ENCODE measurements around the gene CCT4. TPM values are rescaled to one million over a fixed set of nuclear protein-coding genes. Genes with fewer than 3 reads are reported as not detected.
"Not testable (repeated sequence)": the region's sequence is repeated elsewhere in the genome, so short reads cannot be mapped to it uniquely, and the experiment has no call there.

Gene CCT4
- total RNA-seq, 2 donors from 2014 or later = 33.3 to 67.5 TPM

DNA sequence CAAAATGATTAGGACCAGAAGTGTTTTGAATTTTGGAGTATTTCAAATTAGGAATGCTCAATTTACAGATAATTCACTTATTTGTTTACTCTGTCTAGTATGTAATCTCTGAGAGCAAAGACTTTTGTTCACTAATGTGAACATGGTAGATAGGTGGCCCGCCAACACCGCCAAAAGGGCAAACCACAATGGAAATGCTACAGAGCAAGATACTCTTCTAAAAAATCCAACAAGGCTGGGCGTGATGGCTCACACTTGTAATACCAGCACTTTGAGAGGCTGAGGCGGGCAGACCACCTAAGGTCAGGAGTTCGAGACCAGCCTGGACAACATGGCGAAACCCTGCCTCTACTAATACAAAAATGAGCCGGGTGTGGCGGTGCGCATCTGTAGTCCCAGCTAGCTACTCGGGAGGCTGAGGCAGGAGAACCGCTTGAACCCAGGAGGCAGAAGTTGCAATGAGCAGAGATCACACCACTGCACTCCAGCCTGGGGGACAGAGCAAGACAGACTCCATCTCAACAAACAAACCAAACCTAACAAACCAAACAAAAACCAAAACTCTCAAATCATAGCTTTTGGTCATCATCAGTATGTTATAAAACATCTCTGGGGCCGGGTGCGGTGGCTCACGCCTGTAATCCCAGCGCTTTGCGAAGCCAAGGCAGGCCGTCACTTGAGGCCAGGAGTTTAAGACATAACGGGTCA lies 2.4 kb downstream of the CCT4 start:
- no peaks in the 10 kb centered on the region for H3K27me3 ChIP-seq
- no peak overlapping the region for H3K4me3 ChIP-seq
- H3K9me3 ChIP-seq = no peaks in the 10 kb centered on the region
- no peak for ATAC-seq
- intact Hi-C loops (cut with DNase I) = no loop called here
- H3K36me3 ChIP-seq (replicated peaks in 1 of 2; ENCODE audit: insufficient read depth in 1 of 2, low read depth in 2 of 2) = peaks cover 6 to 17% of the 10 kb centered on the region in 2 donors
- 85 to 89% methylated on average over 18 of the region's 18 CpGs for WGBS, 2 donors
- H3K27ac ChIP-seq = no peak overlapping the region
- peaks cover 26% of the 10 kb centered on the region for H3K4me1 ChIP-seq
- DNase-seq = no peak
- TF ChIP-seq, protein P1, sequence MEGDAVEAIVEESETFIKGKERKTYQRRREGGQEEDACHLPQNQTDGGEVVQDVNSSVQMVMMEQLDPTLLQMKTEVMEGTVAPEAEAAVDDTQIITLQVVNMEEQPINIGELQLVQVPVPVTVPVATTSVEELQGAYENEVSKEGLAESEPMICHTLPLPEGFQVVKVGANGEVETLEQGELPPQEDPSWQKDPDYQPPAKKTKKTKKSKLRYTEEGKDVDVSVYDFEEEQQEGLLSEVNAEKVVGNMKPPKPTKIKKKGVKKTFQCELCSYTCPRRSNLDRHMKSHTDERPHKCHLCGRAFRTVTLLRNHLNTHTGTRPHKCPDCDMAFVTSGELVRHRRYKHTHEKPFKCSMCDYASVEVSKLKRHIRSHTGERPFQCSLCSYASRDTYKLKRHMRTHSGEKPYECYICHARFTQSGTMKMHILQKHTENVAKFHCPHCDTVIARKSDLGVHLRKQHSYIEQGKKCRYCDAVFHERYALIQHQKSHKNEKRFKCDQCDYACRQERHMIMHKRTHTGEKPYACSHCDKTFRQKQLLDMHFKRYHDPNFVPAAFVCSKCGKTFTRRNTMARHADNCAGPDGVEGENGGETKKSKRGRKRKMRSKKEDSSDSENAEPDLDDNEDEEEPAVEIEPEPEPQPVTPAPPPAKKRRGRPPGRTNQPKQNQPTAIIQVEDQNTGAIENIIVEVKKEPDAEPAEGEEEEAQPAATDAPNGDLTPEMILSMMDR (IDR thresholded peaks at IDR 0.05) = no peak
- TF ChIP-seq POLR2A (IDR thresholded peaks at IDR 0.05) = no peak

- ATAC-seq = no peak
- H3K27me3 ChIP-seq = no peaks in the 10 kb centered on the region
- H3K36me3 ChIP-seq (replicated peaks in 1 of 2; ENCODE audit: insufficient read depth in 1 of 2, low read depth in 2 of 2) = peaks cover 7 to 40% of the 10 kb centered on the region in 2 donors
- WGBS, 2 donors = 80 to 83% methylated on average over 5 of the region's 5 CpGs
- H3K27ac ChIP-seq = no peak overlapping the region
- H3K4me1 ChIP-seq = peaks cover 19% of the 10 kb centered on the region
- H3K4me3 ChIP-seq = no peak overlapping the region
- TF ChIP-seq, protein P1 (IDR thresholded peaks at IDR 0.05) = no peak
- TF ChIP-seq POLR2A (IDR thresholded peaks at IDR 0.05) = no peak
- intact Hi-C loops (cut with DNase I) = no loop called here
- H3K9me3 ChIP-seq = no peaks in the 10 kb centered on the region
- no peak for DNase-seq
Observed at GRCh38 chr2:61882850-61883249, 5.6 kb downstream of the CCT4 start.

DNA sequence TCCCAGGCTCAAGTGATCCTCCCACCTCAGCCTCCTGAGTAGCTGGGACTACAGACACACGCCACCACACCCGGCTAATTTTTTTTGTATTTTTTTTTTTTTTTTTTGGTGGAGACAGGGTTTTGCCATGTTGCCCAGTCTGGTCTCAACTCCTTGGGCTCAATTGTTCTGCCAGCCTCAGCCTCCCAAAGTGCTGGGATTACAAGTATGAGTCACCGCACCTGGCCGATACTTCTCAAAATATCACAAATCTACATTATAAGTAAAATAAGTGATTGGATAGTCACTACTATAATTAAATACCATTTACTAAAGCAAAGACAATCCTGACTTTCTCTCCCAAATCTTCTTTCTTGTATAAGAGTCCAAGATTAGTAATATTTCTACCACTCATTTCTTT lies 9.1 kb downstream of the CCT4 start:
- intact Hi-C loops (cut with DNase I) = loop anchor here (10.0 kb wide), 1 partner anchor 385 kb away; no protein-coding TSS in a partner anchor
- DNase-seq, ATAC-seq, H3K9me3 ChIP-seq, H3K27ac ChIP-seq, H3K4me1 ChIP-seq, H3K4me3 ChIP-seq, H3K27me3 ChIP-seq: not testable (repeated sequence)
- 89 to 99% methylated on average over 4 of the region's 4 CpGs for WGBS, 2 donors
- peaks cover 21 to 53% of the 10 kb centered on the region in 2 donors for H3K36me3 ChIP-seq (replicated peaks in 1 of 2; ENCODE audit: insufficient read depth in 1 of 2, low read depth in 2 of 2)

- DNase-seq (no peak), ATAC-seq (no peak)
- Histone ChIP-seq H3K9me3 (no peaks in the 10 kb centered on the region), H3K27me3 (no peaks in the 10 kb centered on the region), H3K4me3 (no peak overlapping the region), H3K36me3 (replicated peaks in 1 of 2; ENCODE audit: insufficient read depth in 1 of 2, low read depth in 2 of 2) (peaks cover 21 to 52% of the 10 kb centered on the region in 2 donors), H3K27ac (no peak overlapping the region), H3K4me1 (no peaks in the 10 kb centered on the region)
- 91 to 98% methylated on average over 3 of the region's 3 CpGs for WGBS, 2 donors
- TF ChIP-seq POLR2A (IDR thresholded peaks at IDR 0.05) = no peak
- TF ChIP-seq, protein P1 (IDR thresholded peaks at IDR 0.05) = no peak
- intact Hi-C loops (cut with DNase I) = loop anchor here (10.0 kb wide), 1 partner anchor 384 kb away; no protein-coding TSS in a partner anchor
Observed at GRCh38 chr2:61878761-61879160, 9.7 kb downstream of the CCT4 start.

DNA sequence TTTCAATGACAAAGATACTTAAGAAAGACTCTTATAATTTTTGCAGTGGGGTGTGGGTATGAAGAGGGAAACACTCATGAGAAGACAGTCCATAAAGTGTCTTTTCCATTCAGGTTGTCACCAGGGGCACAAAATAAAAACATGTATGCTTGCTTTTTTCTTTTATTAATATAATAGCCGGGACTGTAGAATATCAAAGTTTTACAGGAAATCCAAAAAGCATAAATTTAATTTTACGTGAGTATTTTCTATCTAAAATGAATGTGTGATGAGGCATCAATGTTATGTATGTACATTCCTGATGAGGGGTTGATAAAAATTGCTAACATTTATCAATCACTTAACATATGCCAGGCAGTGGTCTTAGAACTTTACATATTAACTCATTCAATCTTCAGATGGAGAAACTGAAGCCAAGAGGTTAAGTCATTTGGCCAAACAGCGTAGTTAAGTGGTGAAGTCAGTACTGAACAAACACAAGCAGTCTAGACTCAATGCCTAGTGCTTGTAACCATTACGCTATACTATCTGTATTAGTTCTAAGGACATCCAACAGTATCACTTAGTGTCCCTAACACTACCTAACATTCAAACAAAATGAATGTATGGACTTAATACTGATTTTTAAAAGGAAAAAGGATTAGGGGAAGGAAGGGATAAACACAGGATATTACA lies 10.7 kb downstream of the CCT4 start:
- WGBS, 2 donors = 85 to 95% methylated on average over 4 of the region's 4 CpGs
- no peak for TF ChIP-seq POLR2A (IDR thresholded peaks at IDR 0.05)
- TF ChIP-seq, protein P1 (IDR thresholded peaks at IDR 0.05) = no peak
- intact Hi-C loops (cut with DNase I) = loop anchor here (10.0 kb wide), 1 partner anchor 383 kb away; no protein-coding TSS in a partner anchor
- Histone ChIP-seq H3K9me3 (no peaks in the 10 kb centered on the region), H3K4me1 (no peaks in the 10 kb centered on the region), H3K4me3 (no peak overlapping the region), H3K27me3 (no peaks in the 10 kb centered on the region), H3K27ac (no peak overlapping the region), H3K36me3 (replicated peaks in 1 of 2; ENCODE audit: insufficient read depth in 1 of 2, low read depth in 2 of 2) (peaks cover 21 to 53% of the 10 kb centered on the region in 2 donors)
- DNase-seq (no peak), ATAC-seq (no peak)
